GM12873 (cell line): ENCODE results near the gene SERPINA1.

Experiments
- TF ChIP-seq, protein P1 (sequence below): IDR thresholded peaks from 2 replicates; pipeline ENCODE4 v1.5.1; 2012; ENCODE audit warnings: low read depth, mild to moderate bottlenecking, moderate library complexity, low read length, control low read depth; ENCODE audit not compliant: insufficient read depth; ENCODE audit errors: missing control alignments

Gene SERPINA1

GRCh38 chr14:94395888-94396574 is 7.6 kb upstream of the SERPINA1 start:
- TF ChIP-seq, protein P1, sequence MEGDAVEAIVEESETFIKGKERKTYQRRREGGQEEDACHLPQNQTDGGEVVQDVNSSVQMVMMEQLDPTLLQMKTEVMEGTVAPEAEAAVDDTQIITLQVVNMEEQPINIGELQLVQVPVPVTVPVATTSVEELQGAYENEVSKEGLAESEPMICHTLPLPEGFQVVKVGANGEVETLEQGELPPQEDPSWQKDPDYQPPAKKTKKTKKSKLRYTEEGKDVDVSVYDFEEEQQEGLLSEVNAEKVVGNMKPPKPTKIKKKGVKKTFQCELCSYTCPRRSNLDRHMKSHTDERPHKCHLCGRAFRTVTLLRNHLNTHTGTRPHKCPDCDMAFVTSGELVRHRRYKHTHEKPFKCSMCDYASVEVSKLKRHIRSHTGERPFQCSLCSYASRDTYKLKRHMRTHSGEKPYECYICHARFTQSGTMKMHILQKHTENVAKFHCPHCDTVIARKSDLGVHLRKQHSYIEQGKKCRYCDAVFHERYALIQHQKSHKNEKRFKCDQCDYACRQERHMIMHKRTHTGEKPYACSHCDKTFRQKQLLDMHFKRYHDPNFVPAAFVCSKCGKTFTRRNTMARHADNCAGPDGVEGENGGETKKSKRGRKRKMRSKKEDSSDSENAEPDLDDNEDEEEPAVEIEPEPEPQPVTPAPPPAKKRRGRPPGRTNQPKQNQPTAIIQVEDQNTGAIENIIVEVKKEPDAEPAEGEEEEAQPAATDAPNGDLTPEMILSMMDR, result no peak

DNA sequence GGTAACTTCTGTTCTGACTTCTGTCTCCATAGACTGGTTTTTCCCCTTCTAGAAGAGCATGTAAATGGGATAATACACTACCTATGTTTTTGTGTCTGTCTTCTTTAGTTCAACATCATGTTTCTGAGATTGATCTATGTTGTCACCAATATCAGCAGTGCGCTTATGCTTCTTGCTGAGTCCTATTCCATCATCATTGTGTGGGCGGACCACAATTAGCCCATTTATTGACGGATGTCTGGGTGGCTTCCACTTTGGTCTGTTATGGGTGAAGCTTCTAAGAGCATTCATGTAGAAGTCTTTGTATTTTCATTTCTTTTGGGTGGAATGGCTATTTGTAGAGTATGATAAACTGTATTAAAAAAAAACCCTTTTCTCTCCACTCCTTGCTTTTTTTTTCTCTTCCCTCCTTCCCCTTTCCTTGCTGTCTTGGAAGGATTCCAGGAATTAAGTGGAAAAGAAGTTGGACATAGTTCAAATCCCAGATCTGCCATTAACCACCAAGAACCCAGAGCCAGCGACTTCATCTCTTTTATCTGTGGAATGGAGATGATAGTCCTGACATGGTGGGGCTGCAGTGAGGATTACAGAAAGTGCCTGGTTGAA is 7.0 kb upstream of the SERPINA1 start:
- TF ChIP-seq, protein P1, result no peak

GRCh38 chr14:94394581-94395207 is 6.3 kb upstream of the SERPINA1 start:
- TF ChIP-seq, protein P1, result no peak

GRCh38 chr14:94394025-94394493 is 5.7 kb upstream of the SERPINA1 start:
- TF ChIP-seq, protein P1, result no peak

- TF ChIP-seq, protein P1, result no peak
Observed at GRCh38 chr14:94393474-94393873, 5.1 kb upstream of the SERPINA1 start.

DNA sequence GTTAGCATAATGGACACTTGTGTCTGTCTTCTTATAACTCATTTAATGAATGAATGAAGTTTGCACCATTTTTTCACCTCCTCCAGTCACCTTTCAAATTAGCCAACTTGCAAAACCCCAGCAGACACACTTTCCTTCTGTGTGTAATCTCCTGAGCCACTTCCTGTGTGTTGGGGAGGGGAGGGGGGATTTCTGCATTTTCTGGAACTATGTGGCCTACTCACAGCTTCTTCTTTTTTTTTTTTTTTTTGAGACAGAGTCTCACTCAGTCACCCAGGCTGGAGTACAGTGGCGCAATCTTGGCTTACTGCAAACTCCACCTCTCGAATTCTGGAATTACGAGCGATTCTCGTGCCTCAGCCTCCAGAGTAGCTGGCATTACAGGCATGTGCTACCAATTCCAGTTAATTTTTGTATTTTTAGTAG is 4.1 kb upstream of the SERPINA1 start:
- TF ChIP-seq, protein P1, result no peak

GRCh38 chr14:94391281-94391975 is 3.0 kb upstream of the SERPINA1 start:
- TF ChIP-seq, protein P1, result no peak
